ENCODE results near the gene RPA1. TPM values are rescaled to one million over a fixed set of nuclear protein-coding genes. Genes with fewer than 3 reads are reported as not detected.

Gene RPA1
- total and polyA plus RNA-seq, 8 donors = 10.3 to 57.5 (median 23.8) TPM

DNA sequence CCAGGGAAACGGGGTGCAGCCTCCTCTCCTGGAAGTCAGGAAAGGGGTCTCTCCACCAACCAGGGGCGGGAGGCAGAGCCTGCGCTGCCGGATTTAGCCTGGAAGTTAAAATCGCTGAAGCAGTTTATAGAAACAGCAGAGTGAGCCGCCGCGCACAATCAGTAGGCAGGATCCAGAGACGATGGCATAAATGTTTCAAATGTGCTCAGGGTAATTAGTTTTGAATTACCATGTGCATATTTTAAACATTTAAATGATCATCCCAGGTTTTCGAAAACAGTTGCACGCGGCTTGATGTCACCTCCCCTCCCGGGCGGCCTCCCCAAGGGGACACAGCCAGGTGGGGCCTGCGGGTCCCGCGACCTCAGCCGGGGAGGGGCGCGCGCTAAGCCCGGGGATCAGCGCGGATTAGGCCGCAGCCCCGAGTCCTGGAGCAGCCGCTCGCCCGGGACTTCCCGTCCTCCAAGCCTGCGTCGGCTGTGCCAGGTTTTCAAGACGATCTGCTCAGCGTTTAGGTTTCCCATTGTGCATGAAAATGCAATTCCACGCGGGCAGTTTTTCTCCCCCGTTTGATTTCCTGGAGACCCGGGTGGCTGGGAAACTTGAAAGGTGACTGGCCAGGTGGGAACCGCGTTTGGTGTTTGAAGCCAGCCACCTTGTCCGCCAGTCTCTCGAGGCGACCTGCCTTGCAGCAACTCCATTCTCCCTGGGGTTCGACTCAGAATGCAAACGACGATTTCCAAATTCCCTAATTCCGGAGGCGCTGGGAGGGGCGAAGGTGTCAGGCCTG, 78.3 kb downstream of the RPA1 start:
- intact Hi-C loops (cut with DNase I; ENCODE audit: low total_unique reads) = loop anchor here (5.0 kb wide), 1 partner anchor 119 kb away; the partner anchor contains the start of gene RTN4RL1
- H3K9me3 ChIP-seq = no peaks in the 10 kb centered on the region
- DNase-seq = peak in 1 of 2 donors; percentile 69
- no peak overlapping the region for H3K27ac ChIP-seq
- H3K4me1 ChIP-seq = peaks cover 9 to 17% (median 12%) of the 10 kb centered on the region in 4 donors
- H3K27me3 ChIP-seq = peaks cover 4 to 85% (median 57%) of the 10 kb centered on the region in 3 donors
- H3K36me3 ChIP-seq = no peaks in the 10 kb centered on the region
- peak overlapping the region; percentile 7 to 40 (median 22) for H3K4me3 ChIP-seq
- WGBS, 5 donors = 5 to 17% (median 10%) methylated on average over 23 to 49 of the region's 49 CpGs
- TF ChIP-seq POLR2A (IDR thresholded peaks at IDR 0.05) (no peak), EP300 (IDR thresholded peaks at IDR 0.05) (no peak)
- TF ChIP-seq, protein P1, sequence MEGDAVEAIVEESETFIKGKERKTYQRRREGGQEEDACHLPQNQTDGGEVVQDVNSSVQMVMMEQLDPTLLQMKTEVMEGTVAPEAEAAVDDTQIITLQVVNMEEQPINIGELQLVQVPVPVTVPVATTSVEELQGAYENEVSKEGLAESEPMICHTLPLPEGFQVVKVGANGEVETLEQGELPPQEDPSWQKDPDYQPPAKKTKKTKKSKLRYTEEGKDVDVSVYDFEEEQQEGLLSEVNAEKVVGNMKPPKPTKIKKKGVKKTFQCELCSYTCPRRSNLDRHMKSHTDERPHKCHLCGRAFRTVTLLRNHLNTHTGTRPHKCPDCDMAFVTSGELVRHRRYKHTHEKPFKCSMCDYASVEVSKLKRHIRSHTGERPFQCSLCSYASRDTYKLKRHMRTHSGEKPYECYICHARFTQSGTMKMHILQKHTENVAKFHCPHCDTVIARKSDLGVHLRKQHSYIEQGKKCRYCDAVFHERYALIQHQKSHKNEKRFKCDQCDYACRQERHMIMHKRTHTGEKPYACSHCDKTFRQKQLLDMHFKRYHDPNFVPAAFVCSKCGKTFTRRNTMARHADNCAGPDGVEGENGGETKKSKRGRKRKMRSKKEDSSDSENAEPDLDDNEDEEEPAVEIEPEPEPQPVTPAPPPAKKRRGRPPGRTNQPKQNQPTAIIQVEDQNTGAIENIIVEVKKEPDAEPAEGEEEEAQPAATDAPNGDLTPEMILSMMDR (IDR thresholded peaks at IDR 0.05) = no peak

DNA sequence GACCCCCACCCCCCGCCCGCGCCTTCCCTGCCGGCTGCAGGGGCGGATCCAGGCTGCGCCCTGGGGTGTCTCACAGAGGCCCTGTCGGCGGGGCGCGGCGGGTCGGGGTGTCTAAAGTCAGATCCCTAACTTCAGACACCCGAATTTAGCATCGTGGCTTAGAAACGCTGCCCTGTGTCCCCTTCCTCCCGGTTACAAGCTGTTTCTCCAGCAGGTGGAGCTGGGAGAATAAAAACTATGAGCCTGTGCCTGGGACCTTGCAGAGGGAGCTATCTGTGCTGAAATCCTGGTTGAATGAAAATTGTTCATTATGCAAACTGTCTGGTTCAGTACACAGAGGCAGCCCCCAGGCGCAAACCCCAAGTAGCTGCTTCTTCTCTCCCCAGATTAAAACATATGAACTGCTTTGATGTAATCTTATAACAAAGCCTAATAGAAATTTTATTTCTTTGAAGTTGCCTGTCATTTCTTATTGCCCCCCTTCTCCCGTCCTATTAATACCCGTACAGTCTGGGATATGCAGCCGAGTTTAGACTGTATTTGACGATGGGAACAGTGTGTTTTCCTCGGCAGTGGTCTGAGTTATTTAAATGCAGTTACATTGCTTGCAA, 79.0 kb downstream of the RPA1 start:
- peak; percentile 65 to 90 for DNase-seq
- peak in 1 of 3 donors; percentile 46 for TF ChIP-seq POLR2AphosphoS5 (IDR thresholded peaks at IDR 0.05)
- no peak for TF ChIP-seq POLR2A (IDR thresholded peaks at IDR 0.05)
- TF ChIP-seq, protein P1 (IDR thresholded peaks at IDR 0.05) = peak in 5 of 7 experiments; percentile 46 to 70 (median 53)
- H3K4me3 ChIP-seq = peak overlapping the region; percentile 7 to 40 (median 22)
- no peak overlapping the region for H3K27ac ChIP-seq
- intact Hi-C loops (cut with DNase I; ENCODE audit: low total_unique reads) = loop anchor here (5.0 kb wide), 1 partner anchor 118 kb away; the partner anchor contains the start of gene RTN4RL1
- H3K36me3 ChIP-seq = no peaks in the 10 kb centered on the region
- H3K9me3 ChIP-seq = no peaks in the 10 kb centered on the region
- H3K27me3 ChIP-seq = peaks cover 4 to 92% (median 64%) of the 10 kb centered on the region in 3 donors
- 4 to 9% (median 7%) methylated on average over 10 to 22 of the region's 22 CpGs for WGBS, 5 donors
- peaks cover 9 to 17% (median 12%) of the 10 kb centered on the region in 4 donors for H3K4me1 ChIP-seq

DNA sequence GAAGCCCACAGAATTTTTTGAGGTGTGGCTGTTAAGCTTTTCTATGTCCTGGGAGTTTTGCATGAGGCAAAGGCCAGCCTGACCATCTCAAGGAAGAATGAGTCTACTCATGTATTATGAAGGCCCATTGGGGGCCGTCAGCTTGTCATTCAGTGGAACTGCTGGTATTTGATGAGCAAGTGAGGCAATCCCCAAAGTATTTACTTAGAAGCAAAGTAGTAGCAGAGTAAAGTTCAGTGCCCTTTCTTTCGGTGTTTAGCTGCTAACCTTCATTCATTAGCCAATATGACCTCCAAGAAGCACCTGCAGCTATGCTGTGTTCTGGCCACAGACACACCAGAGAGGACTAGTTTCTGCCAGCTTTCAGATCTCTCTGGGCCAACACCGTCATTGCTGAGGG, 80.2 kb downstream of the RPA1 start:
- peaks cover 4 to 100% (median 62%) of the 10 kb centered on the region in 3 donors for H3K27me3 ChIP-seq
- TF ChIP-seq, protein P1 (IDR thresholded peaks at IDR 0.05) = no peak
- TF ChIP-seq EP300 (IDR thresholded peaks at IDR 0.05) (no peak), POLR2A (IDR thresholded peaks at IDR 0.05) (no peak), POLR2AphosphoS5 (IDR thresholded peaks at IDR 0.05) (no peak)
- DNase-seq = no peak
- H3K9me3 ChIP-seq = no peaks in the 10 kb centered on the region
- H3K36me3 ChIP-seq = no peaks in the 10 kb centered on the region
- 60 to 83% (median 74%) methylated on average over 3 of the region's 3 CpGs for WGBS, 5 donors
- H3K27ac ChIP-seq = no peak overlapping the region
- intact Hi-C loops (cut with DNase I; ENCODE audit: low total_unique reads) = loop anchor here (5.0 kb wide), 1 partner anchor 117 kb away; the partner anchor contains the start of gene RTN4RL1
- H3K4me3 ChIP-seq = no peak overlapping the region
- peaks cover 9 to 17% (median 12%) of the 10 kb centered on the region in 4 donors for H3K4me1 ChIP-seq

DNA sequence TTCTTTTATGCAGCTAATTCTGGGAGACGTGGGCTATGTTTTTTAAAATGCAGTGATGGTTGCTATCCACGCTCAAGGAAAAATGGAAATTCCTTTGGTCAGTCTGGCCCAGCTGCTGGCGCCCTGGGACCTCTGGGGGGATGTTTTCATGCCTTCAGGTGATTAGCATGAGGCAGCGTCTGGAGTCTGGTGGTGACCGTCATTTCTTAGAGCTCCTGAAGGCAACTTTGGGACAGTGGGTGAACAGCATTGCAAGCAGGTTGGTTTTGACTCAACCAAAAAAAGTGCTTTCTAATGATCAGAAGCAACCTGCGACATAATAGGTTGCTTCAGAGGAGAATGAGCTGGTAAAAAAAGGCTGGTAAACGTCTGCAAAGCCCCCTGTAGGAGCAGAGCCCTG, 82.3 kb downstream of the RPA1 start:
- Histone ChIP-seq H3K9me3 (no peaks in the 10 kb centered on the region), H3K4me1 (peaks cover 9 to 15% (median 11%) of the 10 kb centered on the region in 4 donors), H3K27me3 (peaks cover 4 to 100% (median 44%) of the 10 kb centered on the region in 3 donors), H3K36me3 (no peaks in the 10 kb centered on the region), H3K4me3 (no peak overlapping the region), H3K27ac (no peak overlapping the region)
- TF ChIP-seq POLR2AphosphoS5 (IDR thresholded peaks at IDR 0.05) (no peak), EP300 (IDR thresholded peaks at IDR 0.05) (no peak), POLR2A (IDR thresholded peaks at IDR 0.05) (no peak)
- TF ChIP-seq, protein P1 (IDR thresholded peaks at IDR 0.05) = no peak
- intact Hi-C loops (cut with DNase I; ENCODE audit: low total_unique reads) = no loop called here
- WGBS, 5 donors = 57 to 63% (median 59%) methylated on average over 7 of the region's 7 CpGs
- DNase-seq = no peak
